Brain microvascular endothelial cell (primary cell): ENCODE data around the gene NANOGP8.
"Not testable (repeated sequence)": the region's sequence is repeated elsewhere in the genome, so short reads cannot be mapped to it uniquely, and the experiment has no call there.

Source experiments
- DNase-seq: peaks from one replicate; pipeline ENCODE4 v3.0.0-alpha.2; 2020
- H3K27ac ChIP-seq: fragments of 250-450 bp; sonication (Bioruptor Pico); 2 replicates; pipeline ENCODE4 v1.5.1; 2020; ENCODE audit warnings: mild to moderate bottlenecking, moderate library complexity
- H3K27me3 ChIP-seq: fragments of 250-450 bp; sonication (Bioruptor Pico); replicated peaks from 2 replicates; pipeline ENCODE4 v1.5.1; 2020; ENCODE audit warnings: mild to moderate bottlenecking
- H3K36me3 ChIP-seq: fragments of 250-450 bp; sonication (Bioruptor Pico); replicated peaks from 2 replicates; pipeline ENCODE4 v1.5.1; 2020; ENCODE audit warnings: mild to moderate bottlenecking
- H3K4me3 ChIP-seq: 2 replicates; pipeline ENCODE4 v1.5.1; 2011; ENCODE audit warnings: low read depth, mild to moderate bottlenecking, control low read depth, low read length, moderate library complexity
- in situ Hi-C: cut with HindIII; loops from 2 replicates; pipeline ENCODE4 v1.10.0; 2017; ENCODE audit warnings: low sequenced_read_pairs, low pct_ligation_motif_present
- TF ChIP-seq, protein P1 (sequence below): IDR thresholded peaks from 2 replicates; pipeline ENCODE4 v1.5.1; 2011; ENCODE audit warnings: low read depth, mild to moderate bottlenecking, moderate library complexity, low read length, control low read depth, inconsistent platforms; ENCODE audit errors: missing control alignments

Gene NANOGP8, protein sequence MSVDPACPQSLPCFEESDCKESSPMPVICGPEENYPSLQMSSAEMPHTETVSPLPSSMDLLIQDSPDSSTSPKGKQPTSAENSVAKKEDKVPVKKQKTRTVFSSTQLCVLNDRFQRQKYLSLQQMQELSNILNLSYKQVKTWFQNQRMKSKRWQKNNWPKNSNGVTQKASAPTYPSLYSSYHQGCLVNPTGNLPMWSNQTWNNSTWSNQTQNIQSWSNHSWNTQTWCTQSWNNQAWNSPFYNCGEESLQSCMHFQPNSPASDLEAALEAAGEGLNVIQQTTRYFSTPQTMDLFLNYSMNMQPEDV

DNA sequence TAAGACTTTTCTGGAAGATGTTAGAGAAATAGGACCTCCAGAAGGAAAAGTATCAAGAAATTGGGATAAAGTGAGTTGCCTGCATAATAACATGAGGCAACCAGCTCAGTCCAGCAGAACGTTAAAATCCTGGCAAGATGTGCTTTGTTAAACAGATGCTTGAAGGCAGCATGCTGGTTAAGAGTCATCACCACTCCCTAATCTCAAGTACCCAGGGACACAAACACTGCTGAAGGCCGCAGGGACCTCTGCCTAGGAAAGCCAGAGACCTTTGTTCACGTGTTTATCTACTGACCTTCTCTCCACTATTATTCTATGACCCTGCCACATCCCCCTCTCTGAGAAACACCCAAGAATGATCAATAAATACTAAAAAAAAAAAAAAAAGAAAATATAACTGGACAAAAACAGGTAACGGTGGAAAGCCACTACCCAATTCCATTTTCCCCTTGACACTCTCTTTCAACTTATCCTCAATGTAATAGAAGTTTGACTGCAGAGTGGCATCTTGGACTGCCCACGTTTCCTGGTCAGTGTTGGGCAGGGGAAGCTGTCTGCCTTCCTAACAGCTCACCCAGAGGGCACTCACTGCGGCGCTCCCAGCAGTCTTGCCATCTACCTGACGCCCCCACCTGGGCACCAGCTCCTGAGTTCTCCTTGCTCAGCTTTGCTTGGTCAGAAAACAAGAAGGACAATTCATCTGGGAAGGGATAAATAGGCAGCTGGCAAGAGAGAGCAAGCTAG is at the start of gene NANOGP8:
NANOGP8 (minus strand) TSS at position 120 of the 744 bp plus-strand sequence. CDS start 185 bp downstream, outside the sequence.
- H3K27ac ChIP-seq, in situ Hi-C loops, H3K27me3 ChIP-seq, DNase-seq, H3K36me3 ChIP-seq, H3K4me3 ChIP-seq: not testable (repeated sequence)

DNA sequence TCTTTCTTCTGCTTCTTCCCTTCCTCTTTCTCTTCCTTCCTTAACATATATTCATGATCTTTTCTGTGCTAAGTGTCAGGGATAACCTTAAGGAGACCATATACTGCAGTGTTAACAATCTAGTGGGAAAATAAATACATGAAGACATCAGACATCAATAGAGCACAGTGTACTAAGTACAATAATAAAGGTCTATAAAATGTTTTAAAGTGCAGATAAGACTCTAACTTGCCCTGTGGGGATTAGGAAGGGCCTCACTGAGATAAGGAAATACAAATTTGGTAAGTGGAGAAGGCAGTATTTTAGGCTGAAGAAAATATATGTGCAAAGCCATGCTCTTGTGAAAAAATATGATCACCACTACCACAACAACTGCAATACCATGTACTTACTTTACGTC is 49.2 kb upstream of the NANOGP8 start:
- Histone ChIP-seq H3K36me3 (no peaks in the 10 kb centered on the region), H3K27ac (no peak overlapping the region), H3K27me3 (no peaks in the 10 kb centered on the region), H3K4me3 (no peak overlapping the region)
- no peak for DNase-seq
- in situ Hi-C loops, result no loop called here
- TF ChIP-seq, protein P1, sequence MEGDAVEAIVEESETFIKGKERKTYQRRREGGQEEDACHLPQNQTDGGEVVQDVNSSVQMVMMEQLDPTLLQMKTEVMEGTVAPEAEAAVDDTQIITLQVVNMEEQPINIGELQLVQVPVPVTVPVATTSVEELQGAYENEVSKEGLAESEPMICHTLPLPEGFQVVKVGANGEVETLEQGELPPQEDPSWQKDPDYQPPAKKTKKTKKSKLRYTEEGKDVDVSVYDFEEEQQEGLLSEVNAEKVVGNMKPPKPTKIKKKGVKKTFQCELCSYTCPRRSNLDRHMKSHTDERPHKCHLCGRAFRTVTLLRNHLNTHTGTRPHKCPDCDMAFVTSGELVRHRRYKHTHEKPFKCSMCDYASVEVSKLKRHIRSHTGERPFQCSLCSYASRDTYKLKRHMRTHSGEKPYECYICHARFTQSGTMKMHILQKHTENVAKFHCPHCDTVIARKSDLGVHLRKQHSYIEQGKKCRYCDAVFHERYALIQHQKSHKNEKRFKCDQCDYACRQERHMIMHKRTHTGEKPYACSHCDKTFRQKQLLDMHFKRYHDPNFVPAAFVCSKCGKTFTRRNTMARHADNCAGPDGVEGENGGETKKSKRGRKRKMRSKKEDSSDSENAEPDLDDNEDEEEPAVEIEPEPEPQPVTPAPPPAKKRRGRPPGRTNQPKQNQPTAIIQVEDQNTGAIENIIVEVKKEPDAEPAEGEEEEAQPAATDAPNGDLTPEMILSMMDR, result no peak

DNA sequence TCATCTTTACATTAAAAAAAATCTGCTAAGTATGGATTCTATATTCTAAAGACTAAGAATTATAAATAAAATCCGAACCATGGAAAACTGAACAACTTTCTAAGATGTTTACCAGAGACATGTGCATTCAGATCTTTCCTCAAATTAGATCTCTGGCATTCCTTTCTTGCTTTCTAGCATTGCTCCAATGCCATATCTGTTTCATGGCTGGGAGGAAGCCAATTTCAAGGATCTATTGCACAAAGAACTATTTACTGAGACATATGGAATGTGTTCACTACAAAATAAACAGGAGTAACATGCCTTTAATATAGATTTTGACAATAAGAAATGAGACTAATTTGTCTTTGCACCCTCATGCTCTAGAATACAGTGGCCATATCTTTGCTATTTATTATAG is 45.1 kb upstream of the NANOGP8 start:
- H3K36me3 ChIP-seq, result no peaks in the 10 kb centered on the region
- H3K27ac ChIP-seq, result no peak overlapping the region
- H3K27me3 ChIP-seq, result no peaks in the 10 kb centered on the region
- in situ Hi-C loops, result no loop called here
- DNase-seq, result no peak
- TF ChIP-seq, protein P1, result no peak
- no peak overlapping the region for H3K4me3 ChIP-seq

DNA sequence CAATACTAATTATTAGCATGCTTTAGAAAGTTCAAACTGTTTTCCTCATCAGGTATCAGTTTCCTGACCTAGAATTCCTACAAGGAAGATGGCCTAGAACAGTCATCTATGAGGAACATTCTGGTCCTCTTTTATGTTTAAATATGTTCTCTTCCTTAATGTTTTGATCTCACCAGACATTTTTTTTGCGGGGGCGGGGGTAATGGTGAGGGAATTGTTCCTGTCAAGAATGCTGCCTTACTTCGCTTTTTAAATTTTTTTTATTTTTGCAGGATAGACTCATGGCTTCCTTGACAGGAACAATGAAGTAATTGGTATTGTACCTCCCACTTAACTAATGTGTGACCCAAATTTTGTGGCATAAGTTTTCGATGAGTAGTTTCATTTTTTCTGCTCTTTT is 44.3 kb upstream of the NANOGP8 start:
- TF ChIP-seq, protein P1, result no peak
- in situ Hi-C loops, result no loop called here
- H3K36me3 ChIP-seq, result no peaks in the 10 kb centered on the region

DNA sequence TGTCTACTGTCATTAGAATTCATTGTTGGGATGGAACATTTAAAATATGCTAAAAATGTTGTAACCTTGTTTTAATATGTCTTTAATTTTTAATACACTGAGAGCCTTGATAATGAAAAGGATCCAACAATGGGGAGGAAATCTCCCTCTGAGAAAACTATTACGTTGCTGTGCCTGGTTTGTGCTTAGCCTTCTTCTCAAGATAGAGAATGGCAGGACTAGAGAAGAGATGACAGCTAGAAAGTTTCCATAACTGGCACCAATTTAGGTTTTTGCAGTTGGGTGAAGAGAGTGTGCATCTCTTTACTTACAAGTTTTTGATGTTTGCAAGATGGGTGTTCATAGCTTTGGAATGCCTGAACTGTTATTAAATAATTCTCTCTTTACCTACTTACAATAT is 42.6 kb upstream of the NANOGP8 start:
- no peaks in the 10 kb centered on the region for H3K36me3 ChIP-seq
- H3K27me3 ChIP-seq, result no peaks in the 10 kb centered on the region
- no peak overlapping the region for H3K4me3 ChIP-seq
- DNase-seq, result no peak
- TF ChIP-seq, protein P1, result no peak
- in situ Hi-C loops, result no loop called here
- H3K27ac ChIP-seq, result no peak overlapping the region

More for the DNA sequence above, 44.3 kb upstream of the NANOGP8 start:
- Histone ChIP-seq H3K27ac (no peak overlapping the region), H3K27me3 (no peaks in the 10 kb centered on the region), H3K4me3 (no peak overlapping the region)
- DNase-seq, result no peak

DNA sequence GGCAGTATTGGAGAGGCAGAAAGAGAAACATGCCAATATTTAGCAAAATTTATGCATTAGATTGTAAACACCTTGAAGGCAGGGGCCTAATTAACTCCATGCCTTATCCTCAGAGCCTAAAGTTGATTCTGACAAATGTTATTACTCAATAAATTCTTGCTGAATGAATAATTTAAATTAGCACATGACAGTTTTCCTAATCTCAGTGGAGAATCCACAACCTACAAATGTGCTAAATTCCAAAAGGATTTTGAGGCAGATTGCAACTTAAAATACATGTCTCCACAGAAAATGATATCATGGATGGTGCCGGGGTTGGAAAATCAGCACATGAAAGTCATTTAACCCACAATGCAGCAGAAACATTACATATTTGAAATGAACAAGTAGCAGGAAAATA is 41.1 kb upstream of the NANOGP8 start:
- in situ Hi-C loops, result no loop called here

More for the DNA sequence above, 41.1 kb upstream of the NANOGP8 start:
- DNase-seq, result no peak
- H3K36me3 ChIP-seq, result no peaks in the 10 kb centered on the region
- H3K4me3 ChIP-seq, result no peak overlapping the region
- H3K27ac ChIP-seq, result no peak overlapping the region
- TF ChIP-seq, protein P1, result no peak
- H3K27me3 ChIP-seq, result no peaks in the 10 kb centered on the region
